Kidney (tissue), 14 donors: ENCODE data around the gene SDF4. TPM values are rescaled to one million over a fixed set of nuclear protein-coding genes. Genes with fewer than 3 reads are reported as not detected.

Source experiments
- DNase-seq, 5 donors: peaks; one replicate each; pipeline ENCODE4 v3.0.0-alpha.2; 2013 to 2020
- FAIRE-seq: peaks from 2 replicates; lab custom pipeline; 2012; peaks lifted over from hg19 to GRCh38; lab: Jason Lieb, UNC
- H3K27ac ChIP-seq, 2 donors: one replicate each; pipeline ENCODE4 v1.7.0; 2013; ENCODE audit warnings: low read depth in 2 of 2, low read length in 2 of 2, inconsistent platforms in 1 of 2
- H3K27me3 ChIP-seq: one replicate; pipeline ENCODE4 v1.7.1; 2013; ENCODE audit warnings: low read length, inconsistent platforms; ENCODE audit not compliant: control insufficient read depth, insufficient read depth
- H3K36me3 ChIP-seq, 3 donors: one replicate each; pipeline versions ENCODE4 v1.7.0 to v1.7.1; 2013; ENCODE audit warnings: low read length in 3 of 3, control low read depth in 1 of 3, inconsistent platforms in 1 of 3; ENCODE audit not compliant: insufficient read depth in 3 of 3, control insufficient read depth in 2 of 3
- H3K4me1 ChIP-seq, 3 donors: one replicate each; pipeline versions ENCODE4 v1.7.0 to v1.7.1; 2013; ENCODE audit warnings: low read length in 3 of 3, inconsistent platforms in 1 of 3, low read depth in 1 of 3; ENCODE audit not compliant: control insufficient read depth in 2 of 3, insufficient read depth in 2 of 3
- H3K4me3 ChIP-seq, 3 donors: one replicate each; pipeline versions ENCODE4 v1.7.0 to v1.8.1; 2013; ENCODE audit warnings: low read length in 3 of 3, control low read depth in 1 of 3, inconsistent platforms in 1 of 3
- H3K9ac ChIP-seq, 3 donors: one replicate each; pipeline versions ENCODE4 v1.7.0 to v1.7.1; 2013; ENCODE audit warnings: low read length in 3 of 3, control low read depth in 1 of 3, inconsistent platforms in 1 of 3
- H3K9me3 ChIP-seq, 3 donors: one replicate each; pipeline versions ENCODE4 v1.7.0 to v1.7.1; 2013; ENCODE audit warnings: low read length in 3 of 3, control low read depth in 1 of 3, inconsistent platforms in 1 of 3; ENCODE audit not compliant: control insufficient read depth in 2 of 3, insufficient read depth in 1 of 3
- intact Hi-C: fragments of 100-400 bp; cut with DNase I; formaldehyde crosslinking; loops from one replicate; pipeline ENCODE4 v1.11.1; 2022
- polyA plus RNA-seq: library from polyadenylated mRNA; stranded (reverse); fragments of 350-450 nt; fragmentation: Illumina TruSeq; extraction: RNeasy Lipid Tissue Mini Kit (QIAGEN cat#74804); gene quantifications from one replicate; pipeline ENCODE4 v1.2.3, GENCODE V29; 2014; ENCODE audit warnings: low read depth, low replicate concordance; ENCODE audit not compliant: insufficient read depth
- total RNA-seq: library from RNA; stranded (reverse); fragmentation: NEBNext Ultra II Directional; extraction: Animal tissue kit (Norgen Biotek cat#: 25700); gene quantifications from one replicate; pipeline ENCODE4 v1.2.1, GENCODE V29; 2021
- TF ChIP-seq, protein P1 (sequence below): IDR thresholded peaks from 3 replicates; pipeline ENCODE4 v1.5.1; 2012; ENCODE audit warnings: mild to moderate bottlenecking, moderate library complexity, borderline replicate concordance; ENCODE audit not compliant: insufficient read depth; ENCODE audit errors: extremely low read depth
- donor health status: control.
- donor health status: control.
- donor health status: control.
- donor health status: control.
- donor health status: control.
- donor health status: DM: yes; HTN: yes; CAD: no.
- donor health status: Normal renal cell carcinoma (clear cell type).

Gene SDF4
- total and polyA plus RNA-seq, 2 donors from 2014 or later, result 143 to 160 TPM

DNA sequence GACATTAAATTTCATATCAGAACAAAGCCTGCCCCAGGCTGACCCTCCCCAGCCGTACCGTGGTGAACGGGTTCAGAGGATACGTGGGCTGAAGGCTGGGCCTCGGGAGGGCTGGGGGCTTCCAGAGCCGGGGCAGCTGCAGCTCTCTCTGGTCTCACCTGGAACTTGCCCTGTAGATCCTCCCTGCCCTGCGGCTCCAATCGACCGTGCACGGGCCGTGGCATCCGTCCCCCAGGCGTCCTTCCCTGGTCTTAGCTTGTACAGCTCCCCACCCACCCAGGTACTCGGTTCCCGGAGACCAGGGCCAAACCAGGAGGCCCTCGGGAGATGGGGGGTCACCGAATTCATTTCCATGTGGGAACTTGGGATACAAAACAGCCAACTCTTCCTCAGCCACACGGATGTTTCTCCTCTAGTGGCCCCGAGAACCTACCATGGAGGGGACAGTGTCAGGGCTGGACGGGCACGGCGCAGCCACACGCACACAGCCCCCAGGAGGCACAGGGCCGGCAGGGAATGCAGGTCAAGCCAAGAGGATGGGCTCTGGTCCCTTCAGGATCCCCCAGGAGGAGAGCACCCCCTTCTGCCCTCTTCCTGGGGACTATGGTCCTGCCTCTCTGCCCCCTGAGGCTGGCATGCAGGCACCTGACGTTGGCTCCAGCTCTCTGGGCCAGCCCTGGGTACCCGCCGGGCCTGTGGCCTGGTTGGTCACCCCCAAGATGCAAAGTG is 3.4 kb upstream of the SDF4 start:
- no peak overlapping the region for H3K9ac ChIP-seq
- no peak overlapping the region for H3K4me3 ChIP-seq
- no peaks in the 10 kb centered on the region for H3K36me3 ChIP-seq
- H3K9me3 ChIP-seq, result no peaks in the 10 kb centered on the region
- peaks cover 0 to 16% (median 3%) of the 10 kb centered on the region in 3 donors for H3K4me1 ChIP-seq
- DNase-seq (no peak), FAIRE-seq (no peak)
- TF ChIP-seq, protein P1, sequence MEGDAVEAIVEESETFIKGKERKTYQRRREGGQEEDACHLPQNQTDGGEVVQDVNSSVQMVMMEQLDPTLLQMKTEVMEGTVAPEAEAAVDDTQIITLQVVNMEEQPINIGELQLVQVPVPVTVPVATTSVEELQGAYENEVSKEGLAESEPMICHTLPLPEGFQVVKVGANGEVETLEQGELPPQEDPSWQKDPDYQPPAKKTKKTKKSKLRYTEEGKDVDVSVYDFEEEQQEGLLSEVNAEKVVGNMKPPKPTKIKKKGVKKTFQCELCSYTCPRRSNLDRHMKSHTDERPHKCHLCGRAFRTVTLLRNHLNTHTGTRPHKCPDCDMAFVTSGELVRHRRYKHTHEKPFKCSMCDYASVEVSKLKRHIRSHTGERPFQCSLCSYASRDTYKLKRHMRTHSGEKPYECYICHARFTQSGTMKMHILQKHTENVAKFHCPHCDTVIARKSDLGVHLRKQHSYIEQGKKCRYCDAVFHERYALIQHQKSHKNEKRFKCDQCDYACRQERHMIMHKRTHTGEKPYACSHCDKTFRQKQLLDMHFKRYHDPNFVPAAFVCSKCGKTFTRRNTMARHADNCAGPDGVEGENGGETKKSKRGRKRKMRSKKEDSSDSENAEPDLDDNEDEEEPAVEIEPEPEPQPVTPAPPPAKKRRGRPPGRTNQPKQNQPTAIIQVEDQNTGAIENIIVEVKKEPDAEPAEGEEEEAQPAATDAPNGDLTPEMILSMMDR, result no peak
- intact Hi-C loops, result loop anchor here (10.0 kb wide), 1 partner anchor 110 kb away; no protein-coding TSS in a partner anchor
- no peak overlapping the region for H3K27ac ChIP-seq
- H3K27me3 ChIP-seq, result no peaks in the 10 kb centered on the region

DNA sequence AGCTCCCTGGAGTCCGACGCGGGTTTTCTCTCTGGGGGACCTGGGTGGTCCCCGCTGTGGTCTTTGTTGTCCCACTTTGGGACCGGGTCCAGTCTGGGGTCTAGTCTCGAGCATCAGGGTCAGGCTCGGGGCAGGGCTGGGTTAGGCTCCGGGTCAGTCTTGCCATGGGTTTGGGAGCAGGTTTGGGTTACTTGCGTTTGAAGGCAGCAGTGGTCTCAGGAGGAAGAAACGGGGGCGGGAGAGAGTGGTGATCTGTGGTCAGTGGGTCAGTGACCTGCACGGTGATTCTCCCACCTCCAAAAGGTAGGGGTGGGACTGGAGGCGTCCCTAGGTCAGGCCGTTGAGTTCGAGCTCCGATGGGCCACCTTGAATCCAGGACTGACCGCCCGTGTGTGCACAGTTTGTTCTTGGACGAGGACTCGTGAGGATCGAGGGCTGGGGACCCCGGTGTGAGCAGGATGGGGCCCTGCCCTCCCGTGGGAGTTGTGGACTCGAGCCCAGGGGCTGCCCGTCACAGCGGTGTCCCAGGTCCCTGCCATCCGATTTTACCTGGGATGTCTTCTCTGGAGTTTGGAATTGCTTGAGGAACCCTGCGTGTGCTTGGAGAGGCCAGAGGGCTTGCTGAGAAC is 2.5 kb upstream of the SDF4 start:
- H3K4me3 ChIP-seq, result no peak overlapping the region
- H3K9ac ChIP-seq, result no peak overlapping the region
- H3K27me3 ChIP-seq, result no peaks in the 10 kb centered on the region
- TF ChIP-seq, protein P1, result no peak
- intact Hi-C loops, result loop anchor here (10.0 kb wide), 1 partner anchor 109 kb away; no protein-coding TSS in a partner anchor
- H3K27ac ChIP-seq, result no peak overlapping the region
- no peaks in the 10 kb centered on the region for H3K9me3 ChIP-seq
- peaks cover 0 to 23% (median 12%) of the 10 kb centered on the region in 3 donors for H3K4me1 ChIP-seq
- DNase-seq, result no peak
- no peak for FAIRE-seq
- peaks cover 0 to 2% (median 0%) of the 10 kb centered on the region in 3 donors for H3K36me3 ChIP-seq

DNA sequence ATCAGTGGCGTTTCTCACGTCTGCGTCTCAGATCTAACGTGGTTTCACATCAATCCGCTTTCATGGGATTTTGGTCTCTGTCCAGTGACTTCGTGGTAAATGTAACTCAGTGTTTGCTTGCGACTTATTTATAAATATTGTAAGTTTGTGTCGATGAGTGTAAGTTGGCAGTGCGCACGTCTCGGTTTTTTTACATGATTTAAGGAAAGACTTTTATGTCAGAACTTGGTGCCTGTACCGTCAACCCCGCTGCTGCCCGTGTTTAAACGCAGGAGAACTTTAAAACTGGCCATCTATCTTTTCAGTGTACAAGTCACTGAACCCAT is 1.7 kb upstream of the SDF4 start:
- Histone ChIP-seq H3K27ac (no peak overlapping the region), H3K36me3 (peaks cover 0 to 3% (median 0%) of the 10 kb centered on the region in 3 donors), H3K9ac (no peak overlapping the region), H3K4me1 (peaks cover 0 to 25% (median 12%) of the 10 kb centered on the region in 3 donors), H3K4me3 (no peak overlapping the region), H3K27me3 (no peaks in the 10 kb centered on the region), H3K9me3 (no peaks in the 10 kb centered on the region)
- no peak for FAIRE-seq
- intact Hi-C loops, result loop anchor here (10.0 kb wide), 1 partner anchor 109 kb away; no protein-coding TSS in a partner anchor
- no peak for DNase-seq
- TF ChIP-seq, protein P1, result no peak
